ENCODE results near the gene MACROD1. TPM values are rescaled to one million over a fixed set of nuclear protein-coding genes. Genes with fewer than 3 reads are reported as not detected.

MACROD1 gene
- total and polyA plus RNA-seq, 2 of the 13 experiments (the other 11 are each of a cell fraction or from before 2014, with no cell fraction given) = 23.1 to 34.5 TPM

DNA sequence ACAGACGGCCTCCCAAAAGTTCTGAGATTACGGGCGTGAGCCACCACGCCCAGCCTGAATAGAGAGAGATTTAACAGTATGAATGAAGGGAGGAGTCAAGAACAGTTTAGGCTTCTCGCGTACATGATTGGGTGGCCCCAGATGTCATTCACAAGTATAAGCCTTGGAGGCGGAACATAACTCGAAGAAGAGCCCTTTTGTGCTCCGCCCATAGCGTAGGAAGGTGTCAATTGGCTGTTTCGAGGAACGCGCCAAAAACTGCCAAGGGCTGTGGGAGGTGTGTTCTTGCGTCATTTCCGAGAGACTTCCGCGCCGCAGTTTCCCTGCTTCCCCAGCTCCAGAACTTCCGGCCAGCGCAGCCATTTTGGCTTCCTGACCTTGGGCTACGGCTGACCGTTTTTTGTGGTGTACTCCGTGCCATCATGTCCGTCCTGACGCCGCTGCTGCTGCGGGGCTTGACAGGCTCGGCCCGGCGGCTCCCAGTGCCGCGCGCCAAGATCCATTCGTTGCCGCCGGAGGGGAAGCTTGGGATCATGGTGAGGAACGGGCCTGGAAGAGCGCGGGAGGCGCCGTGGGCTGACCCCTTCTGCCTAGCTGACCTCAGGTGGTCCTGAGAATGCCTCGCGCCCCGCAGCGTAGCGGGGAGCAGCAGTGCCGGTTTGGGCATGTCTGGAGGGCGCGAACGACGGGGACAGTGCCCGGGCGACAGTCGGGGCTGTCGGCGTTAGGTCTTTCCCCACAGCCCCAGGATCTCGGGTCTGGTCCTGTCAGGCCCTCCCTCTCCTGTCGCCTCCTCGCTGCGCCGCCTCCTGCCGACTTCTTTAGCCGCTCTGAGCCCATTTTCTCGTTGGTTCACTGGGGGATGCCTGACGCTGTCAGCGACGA is 191.4 kb downstream of the MACROD1 start, which contains the start of gene COX8A (continued):
- TF ChIP-seq ZBTB46 (CRISPR knock-in tag; IDR thresholded peaks at IDR 0.05; ENCODE audit: borderline replicate concordance) (no peak), ZNF850 (CRISPR knock-in tag; conservative IDR thresholded peaks at IDR 0.05) (no peak), BRD4 (CRISPR knock-in tag; IDR thresholded peaks at IDR 0.05) (peak; percentile 83; the same call in 1 of the 2 replicates), PRDM15 (CRISPR knock-in tag; IDR thresholded peaks at IDR 0.05) (peak; percentile 65; the same call in 1 of the 2 replicates), REST (IDR thresholded peaks at IDR 0.05; ENCODE audit: borderline replicate concordance in 1 of 2, low read depth in 1 of 2, low read length in 2 of 2) (no peak; a peak in 1 of 4 replicates), ZNF652 (CRISPR knock-in tag; IDR thresholded peaks at IDR 0.05; ENCODE audit: borderline replicate concordance, low read depth) (no peak), ZNF839 (CRISPR knock-in tag; IDR thresholded peaks at IDR 0.05; ENCODE audit: borderline replicate concordance) (no peak), ZC3H4 (CRISPR knock-in tag; IDR thresholded peaks at IDR 0.05; ENCODE audit: borderline replicate concordance) (no peak), SAP130 (CRISPR knock-in tag; IDR thresholded peaks at IDR 0.05; ENCODE audit: low read depth) (peak; percentile 93), ZNF274 (CRISPR knock-in tag; IDR thresholded peaks at IDR 0.05) (peak; percentile 93), ATM (IDR thresholded peaks at IDR 0.05; ENCODE audit: borderline replicate concordance) (no peak), ZNF841 (CRISPR knock-in tag; IDR thresholded peaks at IDR 0.05; ENCODE audit: borderline replicate concordance) (no peak), ZNF20 (CRISPR knock-in tag; IDR thresholded peaks at IDR 0.05) (no peak), ZNF543 (CRISPR knock-in tag; IDR thresholded peaks at IDR 0.05) (peak; percentile 49; the same call in 1 of the 2 replicates)
- TF ChIP-seq, protein P1, sequence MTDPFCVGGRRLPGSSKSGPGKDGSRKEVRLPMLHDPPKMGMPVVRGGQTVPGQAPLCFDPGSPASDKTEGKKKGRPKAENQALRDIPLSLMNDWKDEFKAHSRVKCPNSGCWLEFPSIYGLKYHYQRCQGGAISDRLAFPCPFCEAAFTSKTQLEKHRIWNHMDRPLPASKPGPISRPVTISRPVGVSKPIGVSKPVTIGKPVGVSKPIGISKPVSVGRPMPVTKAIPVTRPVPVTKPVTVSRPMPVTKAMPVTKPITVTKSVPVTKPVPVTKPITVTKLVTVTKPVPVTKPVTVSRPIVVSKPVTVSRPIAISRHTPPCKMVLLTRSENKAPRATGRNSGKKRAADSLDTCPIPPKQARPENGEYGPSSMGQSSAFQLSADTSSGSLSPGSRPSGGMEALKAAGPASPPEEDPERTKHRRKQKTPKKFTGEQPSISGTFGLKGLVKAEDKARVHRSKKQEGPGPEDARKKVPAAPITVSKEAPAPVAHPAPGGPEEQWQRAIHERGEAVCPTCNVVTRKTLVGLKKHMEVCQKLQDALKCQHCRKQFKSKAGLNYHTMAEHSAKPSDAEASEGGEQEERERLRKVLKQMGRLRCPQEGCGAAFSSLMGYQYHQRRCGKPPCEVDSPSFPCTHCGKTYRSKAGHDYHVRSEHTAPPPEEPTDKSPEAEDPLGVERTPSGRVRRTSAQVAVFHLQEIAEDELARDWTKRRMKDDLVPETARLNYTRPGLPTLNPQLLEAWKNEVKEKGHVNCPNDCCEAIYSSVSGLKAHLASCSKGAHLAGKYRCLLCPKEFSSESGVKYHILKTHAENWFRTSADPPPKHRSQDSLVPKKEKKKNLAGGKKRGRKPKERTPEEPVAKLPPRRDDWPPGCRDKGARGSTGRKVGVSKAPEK (CRISPR knock-in tag; IDR thresholded peaks at IDR 0.05; ENCODE audit: borderline replicate concordance) = no peak

All from HepG2 (cell line).